IPS DF 6.9 (cell line): ENCODE measurements around the gene MDN1.
"Not testable (repeated sequence)": the region's sequence is repeated elsewhere in the genome, so short reads cannot be mapped to it uniquely, and the experiment has no call there.

Experiments used
- DNase-seq: peaks from one replicate; pipeline ENCODE4 v3.0.0-alpha.2; 2013; ENCODE audit warnings: low read depth, low spot score
- H3K27ac ChIP-seq: one replicate; pipeline ENCODE4 v1.5.1; 2013; ENCODE audit warnings: low read length, control low read depth
- H3K27me3 ChIP-seq: 2 replicates; pipeline ENCODE4 v1.6.1; 2013; ENCODE audit warnings: mild to moderate bottlenecking, low read length; ENCODE audit not compliant: control insufficient read depth, insufficient read depth
- H3K36me3 ChIP-seq: 2 replicates; pipeline ENCODE4 v1.6.1; 2013; ENCODE audit warnings: low read length; ENCODE audit not compliant: control insufficient read depth, insufficient read depth
- H3K4me1 ChIP-seq: 2 replicates; pipeline ENCODE4 v1.6.1; 2013; ENCODE audit warnings: low read length; ENCODE audit not compliant: control insufficient read depth, insufficient read depth
- H3K4me3 ChIP-seq: 2 replicates; pipeline ENCODE4 v1.5.1; 2013; ENCODE audit warnings: mild to moderate bottlenecking, low read length
- H3K9me3 ChIP-seq: 2 replicates; pipeline ENCODE4 v1.6.1; 2013; ENCODE audit warnings: low read length, inconsistent platforms; ENCODE audit not compliant: control insufficient read depth, insufficient read depth
- whole genome bisulfite sequencing: extraction: QIAGEN DNeasy Blood & Tissue Kit; methylation state at CpG from one replicate; pipeline ENCODE4 v1.1.7; 2013; ENCODE audit warnings: mixed read lengths, missing lambda C conversion rate; ENCODE audit not compliant: insufficient read length, insufficient coverage; 5-methylcytosine and 5-hydroxymethylcytosine counted together

MDN1 gene

DNA sequence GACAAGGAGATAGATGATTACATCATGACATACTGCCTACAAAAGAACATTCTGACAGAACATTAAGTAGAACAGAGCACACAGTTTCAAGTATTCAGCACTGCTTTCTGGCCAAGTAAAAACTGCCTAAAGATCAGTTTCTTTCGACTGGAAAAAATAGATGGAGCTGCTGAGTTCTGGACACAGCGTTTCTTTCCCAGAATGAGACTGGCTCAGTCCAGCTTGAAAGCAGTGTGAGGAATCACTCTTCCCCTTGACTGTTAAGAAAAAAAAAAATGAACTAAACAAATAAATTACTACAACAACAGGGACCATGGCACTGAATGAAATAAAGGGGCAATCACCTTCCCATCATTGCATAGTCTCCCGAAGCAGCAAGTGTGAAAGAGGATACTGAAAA is 176.6 kb downstream of the MDN1 start:
- WGBS: no CpG with 5 or more reads among the region's 3 CpGs
- Histone ChIP-seq H3K9me3 (no peaks in the 10 kb centered on the region), H3K4me1 (no peaks in the 10 kb centered on the region)

DNA sequence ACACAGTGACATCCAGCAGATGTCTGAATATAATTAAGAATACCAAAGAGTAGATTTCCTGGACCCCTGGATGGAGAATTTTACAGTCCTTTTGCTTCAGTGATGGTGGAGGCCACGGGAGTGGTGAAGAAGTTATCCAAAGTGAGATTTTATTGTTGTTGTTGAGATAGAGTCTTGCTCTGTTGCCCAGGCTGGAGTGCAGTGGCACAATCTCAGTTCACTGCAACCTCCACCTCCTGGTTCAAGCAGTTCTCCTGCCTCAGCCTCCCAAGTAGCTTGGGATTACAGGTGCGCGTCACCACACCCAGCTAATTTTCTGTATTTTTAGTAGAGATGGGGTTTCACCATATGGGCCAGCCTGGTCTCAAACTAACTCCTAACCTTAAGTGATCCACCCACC is 178.0 kb downstream of the MDN1 start:
- H3K4me1 ChIP-seq, DNase-seq, H3K9me3 ChIP-seq, H3K27me3 ChIP-seq, H3K4me3 ChIP-seq, H3K27ac ChIP-seq: not testable (repeated sequence)
- peaks cover 21% of the 10 kb centered on the region for H3K36me3 ChIP-seq
- no CpG with 5 or more reads among the region's 3 CpGs for WGBS

More for the DNA sequence above, 176.6 kb downstream of the MDN1 start:
- Histone ChIP-seq H3K27ac (no peak overlapping the region), H3K4me3 (no peak overlapping the region), H3K36me3 (peaks cover 31% of the 10 kb centered on the region), H3K27me3 (no peaks in the 10 kb centered on the region)
- DNase-seq: no peak

DNA sequence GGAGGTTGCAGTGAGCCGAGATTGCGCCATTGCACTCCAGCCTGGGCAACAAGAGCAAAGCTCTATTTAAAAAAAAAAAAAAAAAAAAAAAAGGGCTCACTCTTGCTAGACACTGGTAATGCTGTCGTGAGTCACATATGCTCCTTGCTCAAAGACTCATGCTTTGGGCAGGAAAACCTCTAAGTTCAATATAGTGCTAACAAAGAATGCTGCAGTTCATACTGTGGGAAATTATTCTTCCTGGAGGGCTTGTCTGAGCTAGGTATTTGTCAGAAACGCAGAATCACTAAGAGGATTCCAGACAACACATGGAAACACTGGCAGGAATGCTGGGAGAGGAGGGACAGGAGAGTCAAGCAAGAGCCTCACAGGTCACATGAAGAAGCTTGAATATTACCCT is 178.8 kb downstream of the MDN1 start:
- no CpG with 5 or more reads among the region's 4 CpGs for WGBS
- H3K27ac ChIP-seq: no peak overlapping the region
- no peaks in the 10 kb centered on the region for H3K9me3 ChIP-seq
- no peak for DNase-seq
- no peaks in the 10 kb centered on the region for H3K27me3 ChIP-seq
- no peak overlapping the region for H3K4me3 ChIP-seq
- H3K36me3 ChIP-seq: peaks cover 18% of the 10 kb centered on the region
- H3K4me1 ChIP-seq: no peaks in the 10 kb centered on the region

DNA sequence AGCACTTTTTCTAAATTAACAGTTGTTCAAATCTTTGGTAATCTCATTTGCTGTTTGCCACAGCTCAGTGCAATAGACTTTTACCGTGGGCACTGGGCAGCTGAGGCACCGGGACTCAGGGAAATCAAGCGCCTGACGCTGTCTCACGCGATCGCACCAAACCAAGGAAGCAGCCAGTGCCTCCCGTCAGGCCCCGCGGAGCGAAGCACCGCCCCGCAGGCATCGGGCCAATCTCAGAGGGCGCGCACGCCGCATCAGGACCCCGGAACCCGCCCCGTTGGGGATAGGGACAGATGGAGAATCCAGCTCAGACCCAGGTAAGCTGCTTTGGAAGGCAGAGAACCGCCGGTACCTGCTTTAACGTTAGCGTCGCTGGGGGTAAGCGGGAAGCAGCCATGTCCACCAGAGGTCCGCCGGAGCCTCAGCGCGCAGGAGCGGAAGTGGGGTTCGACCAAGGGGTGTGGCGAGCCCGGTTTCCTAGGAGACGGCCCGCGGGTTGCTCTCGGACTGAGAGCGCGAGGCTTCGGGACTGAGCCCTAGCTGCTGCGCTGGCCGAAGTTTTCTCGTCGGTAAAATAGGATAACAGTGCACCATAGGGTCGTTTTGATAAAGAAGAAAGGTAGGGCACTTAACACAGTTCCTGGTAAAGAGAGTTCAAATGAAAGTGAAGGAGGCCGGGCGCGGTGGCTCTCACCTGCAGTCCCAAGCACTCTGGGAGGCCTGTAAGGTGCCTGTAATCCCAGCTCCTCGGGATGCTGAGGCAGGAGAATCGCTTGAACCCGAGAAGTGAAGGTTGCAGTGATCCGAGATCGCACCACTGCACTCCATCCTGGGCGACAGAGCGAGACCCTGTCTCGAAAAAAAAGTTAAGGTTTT is 181.0 kb downstream of the MDN1 start, which contains the start of gene LYRM2:
TSS of gene LYRM2 (minus strand) at position 428 of the 876 bp plus-strand sequence. CDS start at position 397, 31 bp downstream.
- WGBS: no CpG with 5 or more reads among the region's 58 CpGs
- DNase-seq: peak; percentile 58
- Histone ChIP-seq H3K36me3 (peaks cover 9% of the 10 kb centered on the region), H3K27ac (no peak within 1 kb of the TSS), H3K9me3 (no peaks in the 10 kb centered on the region), H3K4me1 (no peaks in the 10 kb centered on the region), H3K4me3 (peak within 1 kb of the TSS; percentile 72; the same call in 1 of the 2 replicates), H3K27me3 (no peaks in the 10 kb centered on the region)

DNA sequence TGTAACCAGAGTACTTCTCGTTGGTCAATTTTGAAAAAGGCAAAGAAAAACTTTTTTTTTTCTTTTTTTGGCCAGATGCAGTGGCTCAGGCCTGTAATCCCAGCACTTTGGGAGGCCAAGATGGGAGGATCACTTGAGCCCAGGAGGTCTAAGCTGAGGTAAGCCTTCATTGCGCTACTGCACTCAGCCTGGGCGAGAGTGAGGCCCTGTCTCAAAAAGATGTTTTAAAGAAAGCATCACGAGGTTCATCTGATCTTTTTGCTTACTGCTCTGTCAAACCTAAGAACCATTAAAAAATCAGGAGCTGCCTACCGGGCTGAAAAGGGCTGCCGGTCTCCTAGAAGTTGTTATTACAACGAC is 181.7 kb downstream of the MDN1 start:
- no CpG with 5 or more reads among the region's 7 CpGs for WGBS
- no peak for DNase-seq

DNA sequence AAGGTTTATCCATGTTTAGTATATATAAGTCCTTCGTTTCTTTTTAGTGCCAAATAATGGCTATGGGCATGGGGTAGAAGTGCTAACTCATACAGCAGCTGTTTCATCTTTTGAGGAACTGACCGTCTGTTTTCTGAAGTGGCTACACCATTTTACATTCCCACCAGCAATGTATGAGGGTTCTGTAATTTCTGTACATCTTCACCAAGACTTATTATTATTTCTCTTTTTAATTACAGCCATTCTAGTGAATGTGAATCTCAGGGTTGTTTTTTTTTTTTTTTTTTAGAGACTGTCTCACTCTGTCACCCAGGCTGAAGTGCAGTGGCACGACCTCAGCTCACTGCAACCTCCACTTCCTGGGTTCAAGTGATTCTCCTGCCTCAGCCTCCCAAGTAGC is 183.2 kb downstream of the MDN1 start:
- WGBS: no CpG with 5 or more reads among the region's 3 CpGs
- not testable (repeated sequence) for H3K27me3 ChIP-seq, H3K4me1 ChIP-seq, DNase-seq, H3K27ac ChIP-seq, H3K4me3 ChIP-seq, H3K9me3 ChIP-seq, H3K36me3 ChIP-seq

More for the DNA sequence above, 181.7 kb downstream of the MDN1 start:
- Histone ChIP-seq H3K27ac (no peak overlapping the region), H3K27me3 (no peaks in the 10 kb centered on the region), H3K4me1 (no peaks in the 10 kb centered on the region), H3K9me3 (no peaks in the 10 kb centered on the region), H3K36me3 (peaks cover 2% of the 10 kb centered on the region; the same call in 1 of the 2 replicates), H3K4me3 (peak overlapping the region; percentile 72; the same call in 1 of the 2 replicates)

DNA sequence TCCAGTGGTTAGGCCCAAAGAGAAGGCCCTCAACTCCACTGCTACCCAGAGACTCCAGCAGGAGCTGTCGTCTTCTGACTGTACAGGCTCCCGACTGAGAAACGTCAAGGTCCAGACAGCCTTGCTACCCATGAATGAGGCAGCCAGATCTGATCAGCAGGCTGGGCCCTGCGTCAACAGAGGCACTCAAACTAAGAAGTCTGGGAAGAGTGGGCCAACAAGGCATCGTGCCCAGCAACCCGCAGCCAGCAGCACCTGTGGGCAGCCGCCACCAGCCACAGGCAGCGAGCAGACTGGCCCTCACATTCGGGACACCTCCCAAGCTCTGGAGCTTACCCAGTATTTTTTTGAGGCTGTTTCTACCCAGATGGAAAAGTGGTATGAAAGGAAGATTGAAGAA is 189.1 kb downstream of the MDN1 start:
- Histone ChIP-seq H3K4me1 (no peaks in the 10 kb centered on the region; the same call in 1 of the 2 replicates), H3K4me3 (no peak overlapping the region; the same call in 1 of the 2 replicates), H3K9me3 (no peaks in the 10 kb centered on the region), H3K27ac (no peak overlapping the region), H3K27me3 (no peaks in the 10 kb centered on the region), H3K36me3 (no peaks in the 10 kb centered on the region; the same call in none of the 2 replicates)
- DNase-seq: no peak
- WGBS: no CpG with 5 or more reads among the region's 9 CpGs

DNA sequence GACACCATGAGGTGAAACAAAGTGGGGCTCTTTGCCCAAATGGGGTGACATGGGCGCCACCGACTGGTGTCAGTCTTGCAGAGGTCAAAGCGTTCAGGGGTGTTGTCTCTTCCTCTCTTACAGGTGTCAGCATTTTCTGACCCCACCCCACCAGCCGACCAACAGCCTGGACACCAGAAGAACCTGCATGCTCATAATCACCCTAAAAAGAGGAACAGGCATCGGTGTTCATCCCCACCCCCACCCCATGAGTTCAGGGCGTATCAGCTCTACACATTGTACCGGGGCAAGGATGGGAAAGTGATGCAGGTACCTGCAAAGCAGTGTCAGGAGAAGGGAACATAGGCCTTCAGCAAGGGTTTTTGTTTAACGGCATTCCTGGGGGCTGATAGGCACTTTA is 195.8 kb downstream of the MDN1 start:
- H3K4me3 ChIP-seq: no peak overlapping the region
- no peaks in the 10 kb centered on the region for H3K36me3 ChIP-seq
- H3K9me3 ChIP-seq: no peaks in the 10 kb centered on the region
- no CpG with 5 or more reads among the region's 8 CpGs for WGBS
- H3K27ac ChIP-seq: no peak overlapping the region
- no peak for DNase-seq
- no peaks in the 10 kb centered on the region for H3K4me1 ChIP-seq
- no peaks in the 10 kb centered on the region for H3K27me3 ChIP-seq

DNA sequence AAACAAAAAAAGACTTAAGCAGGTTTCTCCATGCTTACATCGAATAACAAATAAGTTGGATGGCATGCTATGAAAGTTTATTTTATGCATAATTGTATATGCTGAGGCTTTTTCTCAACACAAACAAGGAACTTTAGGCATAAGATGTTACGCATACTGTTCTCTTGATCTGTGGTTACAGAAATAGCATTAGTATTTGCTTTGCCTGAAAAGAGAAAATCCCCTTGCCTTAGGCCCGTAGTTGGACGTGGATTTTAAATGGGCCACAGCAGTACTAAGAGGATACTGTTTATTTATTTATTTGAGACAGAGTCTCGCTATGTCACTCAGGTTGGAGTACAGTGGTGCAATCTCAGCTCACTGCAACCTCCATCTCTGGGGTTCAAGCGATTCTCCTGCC is 200.0 kb downstream of the MDN1 start:
- H3K4me3 ChIP-seq: no peak overlapping the region
- H3K27me3 ChIP-seq: no peaks in the 10 kb centered on the region
- DNase-seq: no peak
- no peaks in the 10 kb centered on the region for H3K9me3 ChIP-seq
- H3K36me3 ChIP-seq: no peaks in the 10 kb centered on the region
- no CpG with 5 or more reads among the region's 6 CpGs for WGBS
- H3K4me1 ChIP-seq: no peaks in the 10 kb centered on the region
- no peak overlapping the region for H3K27ac ChIP-seq

DNA sequence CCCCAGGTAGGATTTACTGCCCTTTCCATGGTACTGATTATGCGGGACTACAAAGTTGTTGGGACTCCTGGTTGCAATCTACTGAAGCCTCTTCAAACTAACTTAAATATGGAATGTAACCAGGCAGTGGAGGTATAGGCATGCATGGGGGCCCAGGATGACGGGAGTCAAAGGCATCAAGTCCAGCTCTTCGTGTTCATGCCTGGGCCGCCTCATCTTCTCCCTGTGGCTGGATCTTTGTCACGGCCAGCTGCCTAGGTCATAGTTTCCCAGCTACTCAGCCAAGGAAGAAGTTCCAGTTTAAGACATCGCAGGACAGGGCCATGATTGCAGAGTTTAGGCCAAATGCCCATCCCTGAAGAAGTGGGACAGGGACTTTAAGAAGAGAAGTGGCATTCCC is 201.6 kb downstream of the MDN1 start:
- no peak for DNase-seq
- no peaks in the 10 kb centered on the region for H3K4me1 ChIP-seq

DNA sequence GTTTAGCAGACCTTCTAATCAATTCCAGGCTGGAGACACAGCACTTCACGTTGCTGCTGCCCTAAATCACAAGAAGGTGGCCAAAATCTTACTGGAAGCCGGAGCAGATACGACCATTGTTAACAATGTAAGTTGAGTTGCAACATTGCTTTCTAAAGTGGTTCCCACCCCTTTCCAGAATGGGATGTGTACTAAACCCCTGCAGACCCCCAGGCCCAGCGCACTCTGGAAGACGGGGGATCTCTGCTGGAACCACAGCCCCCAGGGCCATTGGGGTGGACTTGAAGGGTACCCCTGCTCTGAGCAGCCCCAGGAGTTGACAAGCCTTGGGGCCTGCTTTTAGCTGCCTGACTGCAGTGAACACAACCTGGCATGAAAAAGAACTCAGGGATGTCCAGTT is 203.1 kb downstream of the MDN1 start:
- H3K9me3 ChIP-seq: no peaks in the 10 kb centered on the region
- no peak overlapping the region for H3K27ac ChIP-seq
- no peak for DNase-seq
- H3K4me3 ChIP-seq: no peak overlapping the region
- no CpG with 5 or more reads among the region's 5 CpGs for WGBS
- no peaks in the 10 kb centered on the region for H3K4me1 ChIP-seq
- no peaks in the 10 kb centered on the region for H3K27me3 ChIP-seq
- no peaks in the 10 kb centered on the region for H3K36me3 ChIP-seq

More for the DNA sequence above, 201.6 kb downstream of the MDN1 start:
- H3K27me3 ChIP-seq: no peaks in the 10 kb centered on the region
- H3K27ac ChIP-seq: no peak overlapping the region
- no peak overlapping the region for H3K4me3 ChIP-seq
- no peaks in the 10 kb centered on the region for H3K36me3 ChIP-seq
- WGBS: no CpG with 5 or more reads among the region's 6 CpGs
- no peaks in the 10 kb centered on the region for H3K9me3 ChIP-seq
